ENCODE measurements around the gene GPR21.

The GPR21 gene

DNA sequence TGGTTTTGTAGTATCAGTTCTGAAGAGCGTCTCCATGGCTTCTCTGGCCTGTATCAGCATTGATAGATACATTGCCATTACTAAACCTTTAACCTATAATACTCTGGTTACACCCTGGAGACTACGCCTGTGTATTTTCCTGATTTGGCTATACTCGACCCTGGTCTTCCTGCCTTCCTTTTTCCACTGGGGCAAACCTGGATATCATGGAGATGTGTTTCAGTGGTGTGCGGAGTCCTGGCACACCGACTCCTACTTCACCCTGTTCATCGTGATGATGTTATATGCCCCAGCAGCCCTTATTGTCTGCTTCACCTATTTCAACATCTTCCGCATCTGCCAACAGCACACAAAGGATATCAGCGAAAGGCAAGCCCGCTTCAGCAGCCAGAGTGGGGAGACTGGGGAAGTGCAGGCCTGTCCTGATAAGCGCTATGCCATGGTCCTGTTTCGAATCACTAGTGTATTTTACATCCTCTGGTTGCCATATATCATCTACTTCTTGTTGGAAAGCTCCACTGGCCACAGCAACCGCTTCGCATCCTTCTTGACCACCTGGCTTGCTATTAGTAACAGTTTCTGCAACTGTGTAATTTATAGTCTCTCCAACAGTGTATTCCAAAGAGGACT is 1.5 kb downstream of the GPR21 start:
- DNase-seq = no peak

DNA sequence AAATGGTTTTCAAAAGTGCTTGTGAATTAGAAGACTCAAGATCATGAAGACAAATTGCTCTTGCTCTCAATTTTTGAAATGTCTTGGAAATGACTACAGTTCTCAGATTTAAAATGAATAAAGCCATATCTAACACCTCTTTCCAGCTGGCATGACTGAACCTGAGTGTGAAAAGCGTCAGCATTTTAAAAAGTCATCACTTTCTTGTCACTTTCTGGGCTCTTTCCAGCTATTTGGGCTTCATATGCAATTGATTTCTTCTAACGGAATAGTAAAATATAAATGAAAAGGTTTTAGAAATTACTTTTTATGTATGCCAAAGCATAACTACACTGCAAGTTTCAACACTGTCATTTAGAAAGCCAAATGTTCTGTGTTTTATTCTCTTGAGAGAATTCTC is 2.3 kb downstream of the GPR21 start:
- no peak for DNase-seq

DNA sequence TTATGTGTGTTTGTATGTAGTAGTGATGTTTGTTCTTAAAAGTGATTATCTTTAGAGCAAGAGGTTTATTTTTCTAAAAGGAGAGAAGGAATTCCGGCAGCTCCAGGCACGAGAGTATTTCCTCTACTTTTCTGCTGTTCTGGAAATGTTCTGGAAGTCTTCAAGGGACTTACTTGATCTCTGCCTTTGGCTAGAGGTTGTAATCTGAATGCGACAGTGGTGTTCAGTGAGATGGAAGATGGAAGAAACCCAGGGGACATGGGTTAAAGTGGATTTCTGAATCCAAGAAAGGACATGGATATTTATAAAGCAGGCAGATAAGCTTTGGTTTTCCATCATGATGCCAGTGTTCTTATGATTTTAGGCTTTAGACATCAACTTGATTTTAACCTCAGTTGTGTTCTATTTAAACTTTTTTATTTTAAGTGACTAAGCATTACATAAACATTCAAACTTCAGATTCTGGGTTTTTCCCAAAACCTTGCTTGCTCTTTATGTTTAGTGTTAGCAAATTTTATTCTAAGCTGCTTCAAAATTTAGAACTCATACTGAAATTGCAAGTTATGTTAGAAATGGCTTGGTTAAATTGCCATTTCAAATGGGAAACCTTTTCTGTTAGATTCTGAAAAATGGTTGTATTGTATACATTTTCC is 3.6 kb downstream of the GPR21 start:
- no peak for DNase-seq

DNA sequence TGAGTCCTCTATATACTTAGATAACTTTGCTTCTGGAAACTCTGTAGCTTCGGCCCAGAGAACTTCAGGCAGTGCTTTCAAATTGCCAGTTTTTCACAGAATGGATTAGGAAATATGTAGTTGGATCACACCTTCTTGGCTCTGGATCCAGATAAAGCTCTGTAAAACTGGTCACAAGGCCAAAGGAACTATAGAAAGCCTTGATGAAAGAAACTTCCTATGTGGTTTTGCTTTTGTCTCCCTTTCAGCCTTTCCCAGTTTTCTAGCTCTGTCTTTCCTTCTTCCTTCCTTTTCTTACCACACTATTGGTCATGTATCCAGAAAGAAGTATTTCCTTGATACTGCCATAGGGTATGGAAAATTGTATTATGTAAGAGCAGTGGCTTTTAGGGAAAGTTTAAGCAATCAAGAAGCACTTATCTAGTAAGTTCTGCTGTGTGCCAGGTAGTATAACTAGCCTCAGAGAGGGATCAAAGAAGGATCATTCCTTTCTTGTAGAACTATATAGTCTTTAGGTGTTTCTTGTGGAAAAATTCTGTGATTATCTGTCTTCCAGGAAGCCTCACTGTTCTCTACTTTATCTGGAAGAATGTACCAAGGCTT is 6.3 kb downstream of the GPR21 start:
- DNase-seq = no peak

DNA sequence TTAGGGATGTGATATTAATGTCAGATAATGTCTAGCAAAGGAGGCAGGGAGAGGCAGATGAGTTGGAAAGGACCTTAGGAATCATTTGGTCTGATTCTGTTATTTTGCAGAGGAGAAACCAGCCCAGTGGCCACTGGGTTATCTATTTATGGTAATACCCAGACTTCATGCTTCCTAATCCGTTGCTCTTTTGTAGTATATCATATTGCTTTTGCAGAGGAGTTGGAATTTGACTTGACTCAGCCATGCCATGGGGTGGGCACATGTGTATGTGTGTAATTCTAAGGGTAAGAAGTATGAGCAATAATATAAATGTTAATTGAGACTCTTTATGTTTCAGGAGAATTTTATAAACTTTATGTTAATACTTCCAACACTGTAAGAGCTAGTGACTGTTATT is 7.3 kb downstream of the GPR21 start:
- DNase-seq = no peak

DNA sequence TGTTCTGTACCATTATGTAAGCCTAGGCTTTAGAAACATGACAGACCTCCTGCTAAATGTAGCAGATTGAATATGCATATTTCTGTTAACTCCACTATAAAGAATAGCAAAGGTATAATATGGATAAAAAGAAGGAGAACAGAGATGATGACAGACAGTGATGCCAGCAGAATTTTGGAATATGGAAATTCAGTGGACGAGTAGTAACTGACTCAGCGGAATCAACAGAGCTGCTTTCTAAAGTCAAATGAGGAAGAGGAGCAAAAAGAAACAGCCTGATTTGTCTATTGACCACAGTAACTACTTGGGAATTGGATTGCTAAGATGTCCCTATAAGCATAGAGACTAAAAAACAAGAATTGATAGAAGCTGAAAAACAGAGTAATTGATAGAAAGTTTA is 8.0 kb downstream of the GPR21 start:
- no peak for DNase-seq

DNA sequence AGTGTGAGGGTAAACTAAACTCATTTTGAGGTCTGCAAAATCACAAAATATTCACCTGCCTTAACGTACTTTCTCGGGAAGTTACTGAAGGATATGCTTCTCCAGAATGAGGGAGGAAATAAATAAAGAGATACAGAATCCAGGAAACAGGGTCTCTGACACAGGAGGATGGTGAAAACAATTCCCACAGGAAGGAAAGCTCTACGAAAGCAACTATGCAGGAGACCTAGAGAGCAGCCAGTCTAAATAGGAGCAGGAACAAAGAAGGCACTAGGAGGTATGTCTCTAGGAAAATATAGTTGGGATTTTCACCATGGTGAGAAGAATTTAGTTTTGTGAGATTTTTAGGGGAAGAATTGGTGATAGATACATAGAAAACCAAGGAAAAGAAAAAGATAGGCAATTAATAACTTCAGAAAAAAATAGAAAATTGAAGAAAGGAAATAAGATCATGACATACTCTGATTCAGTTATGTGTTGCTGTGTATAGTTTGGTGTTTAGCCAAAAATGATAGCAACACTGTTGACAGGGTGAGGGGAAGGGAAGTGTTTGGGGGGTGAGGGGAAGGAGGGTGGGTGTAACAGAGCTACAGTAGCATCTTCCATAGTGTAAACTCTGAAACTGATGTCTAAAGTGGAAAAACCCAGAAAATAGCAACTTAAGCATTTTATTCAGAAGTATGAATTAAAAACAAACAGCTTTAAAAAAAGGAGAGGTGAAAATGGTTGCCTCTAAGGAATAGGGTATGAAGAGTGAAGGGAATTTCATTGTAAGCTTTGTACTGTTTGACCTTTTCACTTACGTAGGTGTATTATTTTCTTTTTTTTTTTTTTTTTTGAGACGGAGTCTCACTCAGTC is 9.8 kb downstream of the GPR21 start:
- DNase-seq = no peak

DNA sequence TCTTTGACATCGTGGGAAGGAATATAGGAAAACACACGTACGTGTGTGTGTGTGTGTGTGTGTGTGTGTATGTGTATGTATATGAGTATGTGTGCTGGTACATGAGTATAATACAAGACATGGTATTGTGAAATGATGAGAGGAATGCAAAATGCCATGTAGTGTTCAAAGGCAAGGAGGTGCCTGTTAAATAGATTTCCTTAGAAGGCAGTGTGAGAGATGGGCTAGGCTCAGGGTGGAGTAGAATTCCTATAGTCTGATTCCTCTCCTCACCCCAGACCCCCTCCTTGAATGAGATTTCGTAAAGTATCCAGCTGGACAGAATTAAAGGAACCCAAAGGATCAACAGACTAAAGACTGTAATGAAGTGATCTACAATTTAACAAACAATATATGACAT is 11.1 kb downstream of the GPR21 start:
- DNase-seq = no peak

DNA sequence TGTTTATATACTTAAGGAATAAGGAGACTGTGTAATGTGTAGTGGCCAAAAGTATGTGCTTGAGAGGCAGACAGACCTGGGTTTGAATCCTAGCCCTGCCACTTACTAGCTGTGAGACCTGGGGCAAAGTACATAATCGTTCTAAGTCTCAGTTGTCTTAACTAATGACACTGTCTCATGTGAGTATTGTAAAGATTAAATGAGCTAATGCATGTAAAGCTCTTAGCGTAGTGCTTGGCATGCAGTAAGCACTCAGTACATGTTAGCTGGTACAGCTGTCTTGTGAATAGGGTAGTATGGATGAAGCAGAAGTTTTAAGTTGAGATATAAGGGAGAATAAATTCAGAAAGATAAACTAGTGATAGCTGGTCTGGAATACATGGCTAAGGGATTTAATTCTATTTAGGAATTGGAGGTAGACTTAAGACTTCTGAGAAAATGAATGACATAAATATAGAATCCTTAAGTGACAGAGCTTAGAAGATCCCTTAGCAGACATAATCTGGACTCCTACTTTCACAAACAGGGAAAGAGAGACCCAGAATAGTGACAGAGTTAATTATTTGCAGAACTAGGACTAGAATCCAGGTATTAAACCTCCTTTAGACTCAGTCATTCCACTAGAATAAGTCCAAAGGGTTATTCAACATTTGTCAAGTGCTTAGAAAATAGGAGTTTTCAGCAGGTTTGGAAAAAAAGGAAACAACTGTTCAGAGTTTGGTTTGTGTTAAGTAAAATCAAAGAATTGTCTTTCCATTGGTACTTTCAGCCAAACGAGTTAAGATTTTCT is 13.1 kb downstream of the GPR21 start:
- DNase-seq = no peak

DNA sequence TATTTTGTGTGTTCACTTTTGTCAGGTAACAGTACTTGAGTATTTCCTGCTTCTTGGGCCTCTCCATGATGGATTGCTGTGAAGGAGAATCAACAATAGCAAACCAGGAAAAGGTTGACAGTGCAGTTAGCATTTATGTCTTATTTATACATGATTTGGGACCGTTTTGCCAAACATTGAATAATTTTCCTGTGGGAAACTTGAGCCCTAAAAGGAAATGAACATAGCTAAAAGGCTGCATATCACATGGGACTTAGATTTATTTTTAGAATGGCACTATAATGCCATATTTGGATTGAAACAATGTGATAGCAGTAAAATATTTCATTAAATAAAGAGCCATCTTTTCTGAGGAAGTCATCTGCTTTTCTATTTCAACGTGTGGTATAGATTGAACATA is 15.3 kb downstream of the GPR21 start:
- DNase-seq = no peak

DNA sequence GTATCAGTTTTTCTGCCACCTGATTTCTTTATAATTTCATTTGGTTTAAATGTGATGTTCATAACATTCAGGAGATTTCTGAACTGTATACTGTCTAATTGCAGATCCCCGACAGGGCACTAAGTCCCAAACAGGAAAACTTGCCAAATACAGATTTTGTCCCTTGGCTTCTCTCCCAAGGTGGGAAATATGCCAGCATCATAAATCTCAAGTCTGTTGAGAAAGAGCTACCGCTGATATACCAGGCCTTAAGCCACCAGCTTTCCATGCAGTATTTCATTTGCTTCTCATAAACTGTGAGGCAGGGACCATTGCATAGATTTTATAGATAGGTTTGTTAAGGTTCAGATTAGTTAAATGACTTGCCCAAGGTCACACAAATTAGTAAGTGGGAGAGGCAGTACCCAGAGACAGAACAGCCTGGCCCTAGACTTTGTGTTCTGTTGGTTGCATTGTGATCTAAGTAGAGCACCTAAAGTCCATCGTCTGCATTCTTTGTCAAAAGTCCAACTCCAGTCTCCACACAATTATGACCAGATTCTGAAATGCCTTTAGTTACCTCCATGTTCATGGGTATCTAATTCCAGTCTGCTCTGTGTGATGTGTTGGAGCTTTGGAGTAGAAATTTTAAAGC is 16.2 kb downstream of the GPR21 start:
- DNase-seq = no peak

DNA sequence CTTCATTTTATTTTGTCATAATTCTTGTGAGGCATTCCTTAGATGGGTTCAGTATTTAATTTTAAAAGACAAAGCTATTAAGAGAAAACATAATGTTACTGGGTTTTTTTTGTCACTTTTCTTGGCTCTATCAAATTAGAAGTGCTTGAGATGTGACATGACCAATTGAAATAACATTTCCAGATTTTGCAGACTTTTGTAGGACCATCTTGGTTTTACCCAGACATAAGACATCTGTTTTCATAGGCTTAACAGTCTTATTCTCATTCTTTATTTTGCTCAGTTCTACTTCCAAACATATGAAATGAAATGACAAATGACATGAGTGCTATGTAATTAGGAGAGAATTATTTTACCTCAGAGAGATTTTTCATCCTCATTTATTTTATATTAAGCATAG is 19.6 kb downstream of the GPR21 start:
- DNase-seq = no peak

DNA sequence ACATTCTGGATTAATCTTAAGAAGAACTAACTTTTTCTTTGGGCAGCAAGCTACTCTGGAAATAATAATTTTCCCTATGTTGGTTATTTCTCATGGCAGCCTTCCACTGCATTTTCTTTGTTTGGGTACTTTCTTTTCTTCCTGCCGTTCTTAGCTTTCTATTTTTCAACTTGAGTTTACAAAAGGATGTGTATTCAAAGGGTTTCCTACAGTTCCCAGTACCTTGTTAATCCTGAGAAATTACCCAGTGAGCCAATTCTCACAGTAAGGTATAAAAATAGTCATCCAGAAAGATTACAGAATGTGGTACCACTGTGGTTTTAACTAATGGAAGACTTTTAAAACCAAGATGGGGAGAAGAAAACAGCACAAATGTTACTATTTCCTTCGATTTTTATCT is 20.2 kb downstream of the GPR21 start:
- no peak for DNase-seq

DNA sequence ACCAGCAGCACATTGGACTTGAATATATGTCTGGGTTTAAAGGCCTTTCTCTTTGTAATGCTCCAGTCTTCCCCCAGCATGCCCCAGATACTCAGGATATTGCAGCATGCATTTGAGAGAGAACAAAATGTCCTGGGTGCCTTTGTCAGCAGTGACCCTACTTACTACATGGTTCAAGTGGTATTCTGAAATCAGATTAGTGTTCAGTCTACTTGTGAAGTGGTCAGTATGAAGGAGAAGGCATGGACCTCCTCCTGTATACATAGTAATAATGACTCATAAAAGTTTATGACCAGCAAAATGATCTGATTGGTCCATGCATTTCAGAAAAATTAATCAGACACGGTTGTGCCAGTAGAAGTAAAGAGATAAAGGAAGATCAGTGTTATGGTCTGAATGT is 25.4 kb downstream of the GPR21 start:
- DNase-seq = no peak

DNA sequence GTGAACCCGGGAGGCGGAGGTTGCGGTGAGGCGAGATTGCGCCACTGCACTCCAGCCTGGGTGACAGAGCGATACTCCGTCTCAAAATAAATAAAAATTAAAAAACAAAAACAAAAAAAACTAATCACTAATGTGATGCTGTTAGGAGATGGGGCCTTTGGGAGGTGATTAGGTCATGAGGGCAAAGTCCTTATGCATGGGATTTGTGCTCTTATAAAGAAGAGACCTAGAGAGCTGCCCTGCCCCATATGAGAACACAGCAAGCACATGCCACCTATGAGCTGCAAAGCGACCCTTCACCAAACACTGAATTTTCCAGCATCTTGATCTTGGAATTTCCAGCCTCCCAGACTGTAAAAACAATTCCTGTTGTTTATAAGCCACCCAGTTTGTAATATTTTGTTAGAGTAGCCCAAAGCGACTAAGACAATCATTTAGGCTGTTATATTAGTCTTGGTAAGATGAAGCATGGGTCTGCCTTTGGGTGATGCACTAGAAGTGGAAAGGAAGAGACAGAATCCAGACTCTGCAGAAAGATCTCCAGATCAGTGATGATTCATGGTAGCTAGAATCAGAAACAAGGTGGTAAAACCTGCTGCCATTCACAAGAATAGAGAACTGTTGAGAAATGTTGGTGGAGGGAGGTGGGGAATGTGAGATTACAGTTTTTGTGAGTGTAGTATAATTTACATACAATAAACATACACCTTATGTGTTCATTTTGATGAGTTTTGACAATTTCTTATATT is 26.2 kb downstream of the GPR21 start:
- DNase-seq = no peak

DNA sequence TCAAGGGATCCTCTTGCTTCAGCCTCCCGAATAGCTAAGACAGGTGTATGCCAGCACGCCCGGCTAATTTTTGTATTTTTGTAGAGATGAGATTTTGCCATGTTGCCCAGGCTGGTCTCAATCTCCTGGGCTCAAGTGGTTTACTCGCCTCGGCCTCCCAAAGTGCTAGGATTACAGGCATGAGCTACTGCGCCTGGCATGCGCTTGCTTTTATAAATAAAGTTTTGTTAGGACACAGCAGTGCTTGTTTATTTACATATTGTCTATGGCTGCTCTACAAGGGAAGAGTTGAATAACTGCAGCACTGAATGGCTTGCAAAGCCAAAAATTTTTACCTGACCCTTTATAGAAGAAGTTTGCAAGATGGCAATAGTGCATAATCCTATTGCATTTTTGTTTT is 27.7 kb downstream of the GPR21 start:
- DNase-seq = no peak

DNA sequence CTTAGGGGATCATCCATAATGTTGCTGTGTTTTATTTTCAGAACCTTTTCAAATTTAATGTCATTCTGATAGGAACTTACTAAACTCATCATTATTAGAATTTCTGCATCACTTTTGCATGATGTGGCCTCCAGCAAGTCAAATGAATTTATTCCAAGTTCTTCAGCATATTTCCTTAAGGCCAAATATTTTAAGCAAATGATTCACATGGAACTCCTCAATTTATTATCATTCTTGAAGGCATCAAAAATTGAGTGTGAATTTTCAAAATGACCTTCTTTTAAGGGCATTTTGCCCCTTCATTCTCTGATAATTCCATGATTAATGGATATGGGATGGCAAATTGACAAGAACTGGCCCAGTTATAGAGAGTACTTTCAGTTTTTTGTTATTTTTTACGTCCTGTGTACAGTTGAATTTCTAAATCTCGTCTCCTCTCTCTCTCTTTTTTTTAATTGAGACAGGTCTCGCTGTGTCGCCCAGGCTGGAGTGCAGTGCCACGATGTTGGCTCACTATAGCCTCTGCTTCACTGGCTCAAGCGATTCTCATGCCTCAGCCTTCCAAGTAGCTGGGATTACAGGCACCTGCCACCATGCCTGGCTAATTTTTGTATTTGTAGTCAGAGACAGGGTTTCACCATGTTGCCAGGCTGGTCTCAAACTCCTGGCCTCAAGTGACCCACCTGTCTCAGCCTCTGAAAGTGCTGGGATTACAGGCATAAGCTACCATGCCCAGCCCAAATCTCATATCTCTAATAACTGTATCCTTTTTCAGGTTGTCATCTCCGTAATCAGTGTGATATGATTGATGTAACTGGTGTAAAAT is 29.1 kb downstream of the GPR21 start:
- no peak for DNase-seq

DNA sequence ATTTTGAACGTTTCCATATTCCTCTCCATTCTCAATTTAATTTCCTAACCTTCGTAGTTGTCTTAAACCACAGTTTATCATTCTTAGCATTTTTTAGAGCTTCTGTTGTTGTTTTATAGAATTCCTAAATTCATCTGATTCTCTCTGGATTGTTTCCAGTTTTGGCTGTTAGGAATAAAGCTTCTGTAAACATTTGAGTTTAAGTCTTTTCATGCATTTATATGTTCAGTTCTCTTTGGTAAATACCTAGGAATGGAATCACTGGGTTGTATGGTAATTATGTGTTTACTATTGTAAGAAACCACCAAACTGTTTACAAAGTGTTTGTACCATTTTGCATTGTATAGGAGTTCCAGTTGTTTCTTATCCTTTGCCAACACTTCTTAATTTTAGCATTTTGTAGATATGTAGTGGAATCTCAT is 29.7 kb downstream of the GPR21 start:
- no peak for DNase-seq

DNA sequence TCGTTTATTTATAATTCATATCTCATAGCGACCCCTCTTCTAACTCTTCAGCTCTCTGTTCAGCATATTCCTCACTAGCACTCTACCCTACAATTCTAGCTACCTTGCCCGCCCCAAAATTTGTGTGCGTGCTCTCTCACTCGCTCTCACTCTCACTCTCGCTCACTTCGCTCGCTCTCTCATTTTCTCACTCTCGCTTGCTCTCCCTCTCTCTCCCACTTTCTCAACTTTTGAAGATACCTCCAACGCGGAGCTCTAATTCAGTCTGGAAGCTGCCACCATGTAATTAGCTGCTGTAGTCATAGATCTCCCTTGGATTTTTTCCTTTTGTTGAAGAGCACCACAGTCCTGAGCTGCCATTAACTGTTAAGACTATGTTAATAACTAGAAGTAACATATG is 30.4 kb downstream of the GPR21 start:
- DNase-seq = no peak

DNA sequence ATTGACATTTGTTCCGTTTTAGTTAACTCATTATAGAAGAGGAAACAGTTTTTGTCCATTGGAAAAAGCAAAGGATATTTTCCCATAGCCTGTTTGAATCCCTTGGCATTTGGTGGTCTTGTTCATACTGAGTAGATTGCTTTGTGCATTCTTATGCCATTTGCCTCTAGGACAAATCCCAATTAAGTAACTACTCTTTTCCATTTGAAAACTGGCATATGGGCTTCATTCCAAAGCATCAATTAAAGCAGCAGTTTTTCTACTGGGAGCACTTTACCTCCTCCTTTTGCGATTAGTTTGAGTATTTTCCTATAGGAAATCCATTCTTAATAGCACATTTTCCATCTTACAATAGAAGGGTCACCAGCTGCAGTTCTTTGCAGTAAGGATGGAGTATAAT is 31.2 kb downstream of the GPR21 start:
- no peak for DNase-seq

DNA sequence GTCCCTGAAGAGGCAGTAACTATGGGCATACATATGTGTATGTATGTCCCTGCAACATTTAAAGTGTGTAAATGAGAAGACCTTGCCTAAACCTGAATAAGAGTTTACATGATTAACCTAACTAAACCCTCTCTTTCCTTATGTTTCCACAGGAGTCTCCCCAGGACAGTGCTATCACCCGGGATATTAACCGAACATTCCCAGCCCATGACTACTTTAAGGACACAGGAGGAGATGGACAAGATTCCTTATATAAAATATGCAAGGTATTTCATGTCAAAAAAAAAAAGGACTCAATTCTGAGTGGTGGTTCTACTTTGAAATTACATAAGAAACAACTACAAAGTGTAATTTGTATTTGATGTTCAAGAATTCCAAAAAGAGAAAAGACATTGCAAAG is 31.7 kb downstream of the GPR21 start:
- DNase-seq = no peak
